ENCODE measurements around the gene SSTR5.

Gene SSTR5

DNA sequence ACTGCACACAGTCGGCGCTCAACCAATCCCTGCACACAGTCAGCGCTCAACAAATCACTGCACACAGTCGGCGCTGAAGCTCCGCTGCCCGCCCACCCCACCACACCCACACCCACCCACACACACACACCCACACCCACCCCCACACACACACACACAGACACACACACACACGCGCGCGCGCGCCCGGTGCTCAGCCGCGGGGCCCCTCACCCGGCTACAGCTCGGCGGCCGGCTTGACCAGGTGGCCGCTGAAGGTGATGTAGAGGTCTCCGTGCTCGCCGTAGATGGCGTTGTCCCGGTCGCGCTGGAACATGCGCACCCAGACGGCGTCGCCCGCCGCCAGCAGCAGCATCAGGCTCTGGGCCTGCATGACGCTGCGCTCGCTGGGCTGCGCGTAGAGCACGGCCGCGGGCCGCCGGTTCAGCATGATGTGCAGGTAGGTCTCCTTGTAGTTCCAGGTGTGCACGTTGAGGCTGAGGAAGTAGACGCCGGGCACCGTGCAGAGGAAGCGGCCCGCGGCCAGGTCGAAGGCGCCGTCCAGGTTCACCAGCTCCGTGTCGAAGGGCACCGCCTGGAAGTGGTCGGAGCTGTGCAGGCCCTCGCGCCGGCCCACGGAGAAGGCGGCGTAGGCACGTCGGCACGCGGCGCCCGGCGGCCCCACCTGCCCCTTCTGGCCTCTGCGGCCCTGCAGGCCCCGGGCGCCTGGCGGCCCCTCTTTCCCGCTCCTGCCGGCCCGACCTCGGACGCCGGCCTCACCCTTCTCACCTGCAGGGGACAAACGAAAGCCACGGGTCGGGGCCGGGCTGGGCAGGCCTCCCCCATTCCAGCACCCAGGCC is 21.0 kb downstream of the SSTR5 start:
- DNase-seq: no peak

DNA sequence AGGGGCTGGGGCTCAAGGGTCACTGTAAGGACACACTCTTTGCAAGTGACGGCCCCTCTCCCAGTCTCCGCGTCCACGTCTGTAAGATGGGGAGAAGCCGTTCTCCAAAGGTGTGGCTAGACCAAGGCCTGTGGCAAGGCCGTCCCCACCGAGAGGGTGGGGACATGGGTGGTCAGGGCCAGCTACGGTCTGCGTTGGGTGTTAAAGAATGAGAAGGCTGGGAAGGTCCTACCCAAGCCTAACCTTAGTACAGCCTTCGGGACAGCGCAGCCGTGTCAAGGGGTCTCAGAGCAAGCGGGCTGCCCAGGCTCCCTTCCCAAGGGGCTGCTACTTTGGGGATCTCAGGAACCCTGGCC is 21.6 kb downstream of the SSTR5 start:
- no peak for DNase-seq

DNA sequence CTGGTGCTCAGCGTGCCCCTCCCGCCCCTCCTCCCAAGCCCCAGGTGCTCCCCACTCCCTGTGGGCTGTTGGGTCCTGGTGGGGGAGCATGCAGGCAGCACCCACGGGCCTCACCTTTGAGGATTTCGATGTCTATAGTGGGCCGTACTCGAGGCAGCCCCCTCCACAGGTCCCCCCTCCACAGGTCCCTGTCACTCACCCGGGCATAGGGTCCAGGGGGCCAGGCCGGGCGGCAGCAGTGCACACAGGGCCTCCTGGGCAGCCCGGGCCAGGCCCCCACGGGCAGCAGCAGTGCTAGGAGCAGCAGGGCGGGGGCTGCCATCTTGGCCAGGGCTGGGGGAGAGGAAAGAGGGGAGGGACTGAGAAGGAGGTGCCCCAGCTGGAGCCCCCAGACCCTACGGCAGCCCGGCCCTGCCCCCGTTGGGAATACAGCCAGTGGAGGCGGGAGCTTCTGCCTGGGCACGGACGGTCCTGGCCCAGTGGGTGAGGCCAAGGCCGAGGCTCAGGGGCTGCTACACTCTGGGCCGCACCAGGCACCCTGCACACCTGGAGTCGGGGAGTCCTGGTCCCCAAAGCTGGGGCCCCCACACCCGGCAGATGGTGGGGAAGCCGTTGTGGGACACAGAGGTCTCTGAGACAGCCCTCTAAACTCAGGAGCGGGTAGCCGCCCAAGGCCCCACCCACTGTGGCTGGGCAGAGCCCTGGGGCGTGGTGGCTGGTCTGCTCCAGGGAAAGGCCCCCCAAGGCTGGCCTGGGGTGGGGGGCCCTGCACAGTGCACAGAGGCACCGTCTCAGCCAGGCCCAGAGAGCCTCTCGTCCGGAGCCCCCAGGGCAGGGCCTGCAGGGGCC is 22.3 kb downstream of the SSTR5 start:
- no peak for DNase-seq

DNA sequence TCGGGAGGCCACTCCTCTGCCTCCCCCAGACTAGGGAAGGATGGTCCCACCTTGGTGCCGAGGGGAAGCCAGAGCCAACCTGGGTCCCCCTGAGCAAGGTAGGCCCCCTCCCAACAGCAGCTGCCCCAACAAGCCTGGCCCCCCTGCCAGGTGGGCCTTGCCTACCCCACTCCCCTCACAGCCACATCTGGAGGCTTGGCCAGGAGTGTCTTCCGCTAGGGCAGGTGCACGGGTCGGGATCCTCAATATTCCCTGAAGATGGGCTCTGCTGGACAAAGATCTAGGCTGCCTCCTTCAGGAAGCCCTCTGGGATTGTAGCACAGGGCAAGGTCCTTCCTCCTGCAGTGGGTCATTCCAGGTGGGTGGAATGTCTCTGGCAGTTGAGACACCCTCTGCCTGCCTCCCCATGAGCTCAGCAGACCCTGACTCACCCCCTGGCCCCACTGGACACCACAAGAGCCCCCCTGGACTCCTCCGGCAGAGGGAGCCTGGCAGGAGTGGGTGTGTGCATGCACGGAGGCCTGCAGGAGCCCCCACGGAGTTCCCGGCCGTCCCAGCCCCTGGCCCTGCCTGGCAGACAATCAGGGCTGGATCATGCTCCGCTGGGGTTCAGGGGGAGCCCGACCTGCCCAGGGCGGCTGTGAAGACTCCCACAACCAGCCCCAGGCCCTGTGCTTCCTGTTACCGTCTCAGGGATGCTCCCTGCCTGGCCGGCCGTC is 23.1 kb downstream of the SSTR5 start:
- no peak for DNase-seq

DNA sequence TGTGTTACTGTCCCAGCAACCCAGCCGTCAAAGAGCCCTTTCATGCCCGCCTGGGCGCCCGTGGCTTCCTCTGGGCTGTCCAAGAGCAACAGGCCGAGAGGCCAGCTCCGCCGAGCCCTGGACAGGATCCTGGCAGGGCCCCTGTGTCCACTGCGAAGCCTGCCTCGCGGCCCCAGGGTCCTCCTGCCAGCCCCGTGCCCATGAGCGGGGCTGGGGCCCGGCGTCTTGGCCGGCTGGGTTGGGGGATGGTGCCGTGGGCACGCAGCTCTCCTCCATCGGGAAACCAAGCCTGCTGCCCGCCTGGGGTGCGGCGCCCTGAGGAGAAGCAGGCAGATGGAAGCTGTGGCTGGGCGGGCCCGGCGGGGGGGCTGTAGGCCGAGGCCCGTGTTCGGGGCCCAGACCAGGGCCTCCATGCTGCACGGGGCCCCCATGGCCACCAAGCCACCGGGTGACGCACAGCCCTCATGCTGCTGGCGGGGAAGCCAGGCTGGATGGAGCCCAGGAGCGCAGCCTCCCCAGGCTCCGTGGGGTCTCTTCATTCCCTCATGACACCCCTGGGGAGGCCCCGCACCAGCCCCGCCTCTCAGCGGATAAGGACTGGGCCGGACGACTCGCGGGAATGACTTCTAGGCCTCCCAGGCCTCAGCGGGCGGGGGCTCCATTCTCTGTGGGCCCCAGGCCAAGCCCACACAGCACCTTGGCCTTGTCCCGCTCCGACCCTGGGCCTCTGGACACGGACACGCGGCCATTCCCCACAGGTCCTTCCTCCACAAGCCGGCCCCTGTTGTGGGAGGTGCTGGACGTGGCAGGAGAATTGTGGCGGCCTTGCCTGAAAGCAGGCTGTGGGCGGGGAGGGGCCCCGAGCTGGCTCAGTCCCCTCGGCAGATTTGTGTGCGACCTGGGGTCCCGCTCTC is 23.9 kb downstream of the SSTR5 start, which contains the start of gene C1QTNF8:
Gene C1QTNF8 (minus strand): TSS at position 76 of the 914 bp plus-strand sequence. CDS start 1,322 bp downstream, outside the sequence.
- no peak for DNase-seq

DNA sequence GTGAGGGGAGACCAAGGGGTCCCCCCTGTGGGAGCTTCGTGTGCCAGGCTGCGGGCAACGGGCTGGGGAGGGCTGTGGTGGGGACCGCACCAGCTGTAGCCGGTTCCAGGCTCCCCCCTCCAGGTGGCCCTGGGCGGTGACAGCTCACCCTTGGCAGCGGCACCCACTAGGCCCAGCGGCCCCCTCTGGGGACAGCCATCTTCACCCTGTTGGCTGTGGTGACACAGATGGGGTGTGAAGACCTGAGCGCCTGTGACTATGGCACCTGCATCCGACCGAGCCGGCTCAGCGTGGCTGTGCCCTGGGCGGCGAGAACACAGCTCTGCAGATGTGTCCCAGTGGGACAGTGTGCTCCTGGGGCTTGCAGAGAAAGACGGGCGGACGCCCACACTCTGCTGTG is 24.6 kb downstream of the SSTR5 start:
- DNase-seq: no peak

DNA sequence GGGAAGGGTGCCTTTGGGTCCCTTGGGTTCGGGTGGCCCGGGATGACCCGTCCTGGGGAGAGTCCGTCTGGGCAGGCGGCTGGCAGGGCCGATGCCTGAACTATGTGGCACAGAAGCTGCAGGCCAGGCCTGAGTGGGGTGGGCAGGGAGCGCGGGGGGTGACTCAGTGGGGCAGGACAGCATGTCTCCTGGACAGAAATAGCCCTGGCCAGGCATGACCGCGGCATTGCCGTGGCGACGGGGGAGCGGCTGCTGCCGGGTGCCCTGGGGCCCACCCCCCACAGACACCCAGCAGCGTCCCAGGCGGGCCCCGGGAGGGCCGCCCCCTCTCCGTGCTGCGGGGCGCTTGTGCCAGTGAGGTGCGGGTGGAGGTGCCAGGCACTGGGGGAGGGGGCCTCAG is 25.3 kb downstream of the SSTR5 start:
- no peak for DNase-seq

DNA sequence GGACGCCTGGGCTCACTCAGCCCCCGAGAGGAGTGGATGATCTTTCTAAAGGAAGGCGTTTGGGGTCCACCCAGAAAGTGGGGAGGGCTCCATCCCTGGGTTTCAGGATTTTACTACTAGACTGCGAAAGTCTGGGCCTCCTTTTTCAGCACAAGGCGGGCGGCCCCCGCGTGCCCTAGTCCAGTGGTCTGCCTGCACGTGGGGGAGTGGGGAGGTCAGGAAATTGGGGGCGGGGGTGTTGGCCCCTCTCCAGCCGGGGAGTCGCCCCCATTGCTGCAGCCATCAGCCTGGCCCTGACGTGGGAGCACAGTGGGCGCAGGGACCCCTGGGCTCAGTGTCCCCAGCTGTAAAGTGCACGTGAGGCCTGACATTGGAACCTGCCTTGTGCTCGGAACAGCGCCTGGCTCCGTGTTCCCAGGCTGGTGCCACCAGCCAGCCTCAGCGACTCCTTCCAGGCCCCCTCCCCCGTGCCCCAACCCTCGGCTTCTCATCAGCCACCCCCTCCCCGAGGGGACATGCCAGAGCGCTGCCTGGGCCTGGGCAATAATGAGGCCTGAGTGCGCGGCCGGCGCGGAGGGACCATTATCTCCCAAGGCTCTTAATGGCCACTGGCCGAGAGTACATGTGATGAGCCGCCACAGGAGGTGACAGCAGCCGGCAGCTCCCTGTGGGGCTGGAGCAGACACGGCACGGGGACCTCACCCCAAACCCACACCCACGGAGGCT is 25.9 kb downstream of the SSTR5 start:
- DNase-seq: no peak

DNA sequence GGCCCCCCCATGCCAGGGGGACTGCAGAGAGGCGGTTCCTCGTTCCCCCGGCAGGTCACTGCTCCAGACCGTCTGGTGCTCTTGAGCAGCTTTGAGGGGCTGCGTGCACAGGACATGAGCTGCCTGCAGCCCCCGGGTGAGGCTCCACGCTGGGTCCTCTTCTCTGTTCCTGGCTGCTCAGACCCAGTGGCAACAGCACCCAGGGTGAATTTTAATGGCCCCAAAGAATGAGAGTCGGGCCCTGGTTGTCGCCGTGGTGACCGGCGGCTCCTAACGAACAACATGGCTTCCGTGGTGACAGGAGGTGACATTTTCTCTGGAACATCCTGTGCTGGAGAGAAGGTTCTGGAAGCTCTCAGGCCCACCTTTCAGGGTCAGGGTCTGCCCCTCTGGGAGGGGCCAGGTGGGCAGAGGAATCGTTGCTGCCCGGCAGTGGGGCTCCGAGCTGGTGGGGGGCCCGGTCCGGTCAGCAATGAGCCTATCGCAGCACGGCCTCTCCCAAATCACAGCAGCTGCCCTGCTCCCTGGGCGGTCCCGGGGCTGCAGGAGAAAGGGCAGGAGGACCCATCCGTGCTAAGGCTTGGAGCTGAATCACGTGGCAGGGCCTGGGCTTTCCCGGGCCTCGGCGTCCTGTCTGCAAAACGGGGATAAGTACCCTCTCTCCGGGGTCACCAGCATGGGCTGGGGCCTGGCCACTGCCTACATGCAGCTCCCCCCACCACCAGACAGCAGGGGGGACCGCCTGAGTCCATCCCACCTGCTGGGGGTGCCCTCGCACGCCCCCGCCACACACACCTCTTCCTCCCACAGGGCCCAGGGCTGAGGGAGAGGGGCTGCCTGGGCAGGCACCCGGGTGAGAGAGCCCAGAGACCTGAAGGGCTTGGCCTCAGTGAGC is 26.9 kb downstream of the SSTR5 start:
- no peak for DNase-seq

DNA sequence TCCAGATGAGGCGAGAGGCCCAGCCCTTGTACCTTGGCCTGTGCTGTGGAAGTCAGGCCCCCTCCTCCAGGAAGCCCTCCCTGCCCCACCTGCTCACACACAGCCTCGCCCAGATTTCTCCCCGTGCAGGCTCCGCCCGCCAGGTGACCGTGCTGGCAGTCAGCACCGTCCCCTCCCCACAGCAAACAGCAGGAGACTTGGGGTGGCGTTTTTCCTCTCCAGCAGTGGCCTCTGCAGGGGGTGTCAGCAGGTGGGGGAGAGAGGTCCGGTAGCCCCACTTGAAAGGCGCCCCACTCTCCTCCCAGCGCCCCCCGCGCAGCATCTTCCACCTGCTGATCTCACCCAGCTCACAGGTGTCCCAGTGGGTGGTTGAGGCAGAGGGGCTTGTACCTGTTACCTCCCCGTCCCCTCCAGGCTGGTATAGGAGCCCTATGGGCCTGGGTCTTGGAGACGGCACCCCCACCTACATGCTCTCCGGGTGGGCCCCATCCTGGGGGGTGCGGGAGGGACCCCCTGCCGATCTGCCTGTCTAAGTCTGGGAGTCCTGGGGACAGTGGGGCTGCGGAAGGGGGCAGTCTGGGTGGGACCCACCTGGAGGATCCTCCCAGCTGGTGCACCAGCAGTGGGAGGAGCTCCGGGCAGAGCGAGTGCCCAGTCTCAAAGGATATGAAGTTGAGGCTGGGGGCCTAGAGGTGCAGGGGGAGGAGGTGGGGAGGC is 27.7 kb downstream of the SSTR5 start:
- no peak for DNase-seq

DNA sequence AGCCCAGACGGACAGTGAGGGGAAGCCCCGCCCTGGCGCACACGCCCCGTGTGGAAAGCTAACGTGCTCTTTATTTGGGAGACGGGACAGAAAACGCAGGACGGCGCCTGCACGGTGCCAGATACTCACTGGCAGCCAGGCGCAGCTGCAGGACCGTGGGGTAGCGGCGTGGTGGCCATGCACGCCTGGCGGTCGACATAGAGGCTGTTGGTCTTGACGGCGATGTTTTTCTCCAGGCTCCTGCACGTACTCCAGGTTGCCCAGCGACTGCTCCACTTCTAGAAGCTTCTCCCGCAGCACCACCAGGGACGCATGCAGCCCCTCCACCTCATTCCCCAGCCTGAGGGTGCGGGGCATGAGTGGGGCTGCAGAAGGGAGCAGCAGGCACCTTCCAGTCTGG is 28.6 kb downstream of the SSTR5 start:
- DNase-seq: no peak

DNA sequence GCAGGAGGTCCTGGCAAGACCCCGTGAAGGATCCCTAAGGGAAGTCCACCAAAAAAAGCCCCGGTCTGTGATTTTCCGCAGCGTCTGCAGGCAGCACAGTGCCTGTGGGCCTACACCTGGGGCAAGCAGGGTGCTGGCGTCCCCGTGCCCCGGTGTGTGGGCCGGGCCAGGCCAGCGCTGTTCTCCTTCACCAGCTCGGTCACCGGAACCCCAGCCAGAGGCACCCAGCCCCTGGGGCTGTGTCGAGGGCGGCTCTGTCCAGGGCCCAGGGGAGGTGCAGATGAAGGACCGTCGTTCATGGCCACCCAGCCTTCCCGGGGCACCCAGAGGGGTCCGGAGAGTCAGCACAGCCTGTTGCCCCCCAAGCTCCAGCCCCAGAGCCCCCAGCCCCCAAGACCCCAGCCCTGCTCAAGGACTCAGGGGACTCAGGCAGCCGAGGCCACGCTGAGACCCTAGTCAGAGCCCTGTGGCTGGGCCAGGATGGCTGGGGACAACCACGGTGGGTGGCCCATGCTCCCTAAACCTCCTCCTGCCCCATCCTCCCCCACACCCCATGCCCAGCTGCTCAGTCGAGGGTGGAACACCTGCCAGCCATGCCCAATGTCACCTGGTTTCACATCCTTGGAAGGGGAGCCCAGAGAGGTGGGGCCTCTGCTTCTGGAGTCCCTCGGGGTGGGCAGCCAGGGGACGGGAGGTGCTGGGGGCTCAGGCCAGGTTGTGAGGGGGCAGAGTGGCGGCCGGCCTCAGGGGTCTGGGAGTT is 29.2 kb downstream of the SSTR5 start:
- no peak for DNase-seq

DNA sequence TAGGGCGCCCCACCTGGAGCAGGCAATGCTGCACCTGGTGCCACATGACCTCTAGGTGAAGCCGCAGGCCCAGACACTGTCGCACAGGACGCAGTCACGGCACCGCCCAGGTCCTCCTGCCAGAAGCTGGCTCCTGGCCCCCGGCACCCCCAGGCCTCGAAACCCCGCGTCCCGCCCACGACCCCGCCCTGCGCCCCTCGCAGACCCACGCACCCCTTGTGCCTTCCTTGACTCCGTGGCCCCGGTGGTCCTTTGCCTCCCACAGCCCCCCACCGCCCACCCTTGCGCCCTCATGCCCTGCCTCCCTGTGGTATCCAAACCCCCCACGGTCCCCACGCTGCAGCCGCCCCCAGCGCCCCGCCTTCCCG is 29.8 kb downstream of the SSTR5 start:
- no peak for DNase-seq

DNA sequence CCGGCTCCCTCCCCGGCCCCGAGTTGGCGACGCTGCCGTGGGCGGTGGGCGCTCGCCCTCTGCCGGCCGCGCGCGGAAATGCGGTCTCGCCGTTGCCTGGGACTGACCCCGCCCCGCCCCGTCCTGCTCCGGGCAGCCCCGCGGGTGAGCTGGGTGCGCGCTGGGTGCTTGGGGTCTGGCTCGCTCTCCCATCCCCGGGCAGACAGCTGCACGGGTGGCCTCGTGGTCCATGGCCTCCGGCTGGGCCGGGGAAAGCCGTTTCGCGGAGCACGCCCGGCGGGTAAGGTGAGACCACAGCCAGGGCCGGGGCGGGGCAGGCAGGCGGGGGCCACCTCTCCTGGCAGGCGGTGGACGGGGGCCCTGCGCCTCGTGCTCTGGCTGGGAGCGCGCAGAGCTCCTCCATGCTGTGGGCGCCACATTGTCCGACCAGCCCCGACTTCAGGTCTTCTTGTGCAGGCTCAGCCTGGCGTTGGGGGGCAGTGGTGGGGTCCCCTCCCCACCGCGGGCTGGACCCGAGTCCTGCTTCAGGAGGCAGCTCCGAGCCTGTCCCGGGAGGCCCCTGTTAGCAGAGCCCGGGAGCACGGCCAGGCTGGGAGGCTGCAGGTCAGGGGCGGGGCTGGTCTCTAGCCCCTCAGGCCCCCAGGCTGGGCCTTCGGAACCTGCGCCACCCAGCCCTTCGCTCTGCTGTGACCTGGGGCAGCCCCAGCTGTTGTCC is 30.5 kb downstream of the SSTR5 start:
- peak; percentile 54 for DNase-seq

DNA sequence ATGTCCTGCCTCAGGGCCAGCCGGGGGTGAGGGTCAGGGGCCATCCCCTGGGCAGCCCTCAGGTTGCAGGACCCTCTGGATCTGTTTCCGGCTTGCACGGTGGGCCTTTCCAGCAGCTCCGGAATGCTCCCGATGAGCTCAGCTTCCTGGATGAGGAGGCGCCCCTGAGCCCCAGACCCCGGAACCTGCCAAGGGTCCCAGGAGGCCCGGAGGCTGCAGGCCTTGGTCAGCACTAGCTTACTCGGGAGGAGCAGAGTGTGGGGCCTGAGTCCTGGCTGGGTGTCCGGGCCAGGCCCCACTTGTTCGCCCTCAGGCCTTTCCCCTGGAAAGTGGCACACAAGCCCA is 31.1 kb downstream of the SSTR5 start:
- DNase-seq: no peak

DNA sequence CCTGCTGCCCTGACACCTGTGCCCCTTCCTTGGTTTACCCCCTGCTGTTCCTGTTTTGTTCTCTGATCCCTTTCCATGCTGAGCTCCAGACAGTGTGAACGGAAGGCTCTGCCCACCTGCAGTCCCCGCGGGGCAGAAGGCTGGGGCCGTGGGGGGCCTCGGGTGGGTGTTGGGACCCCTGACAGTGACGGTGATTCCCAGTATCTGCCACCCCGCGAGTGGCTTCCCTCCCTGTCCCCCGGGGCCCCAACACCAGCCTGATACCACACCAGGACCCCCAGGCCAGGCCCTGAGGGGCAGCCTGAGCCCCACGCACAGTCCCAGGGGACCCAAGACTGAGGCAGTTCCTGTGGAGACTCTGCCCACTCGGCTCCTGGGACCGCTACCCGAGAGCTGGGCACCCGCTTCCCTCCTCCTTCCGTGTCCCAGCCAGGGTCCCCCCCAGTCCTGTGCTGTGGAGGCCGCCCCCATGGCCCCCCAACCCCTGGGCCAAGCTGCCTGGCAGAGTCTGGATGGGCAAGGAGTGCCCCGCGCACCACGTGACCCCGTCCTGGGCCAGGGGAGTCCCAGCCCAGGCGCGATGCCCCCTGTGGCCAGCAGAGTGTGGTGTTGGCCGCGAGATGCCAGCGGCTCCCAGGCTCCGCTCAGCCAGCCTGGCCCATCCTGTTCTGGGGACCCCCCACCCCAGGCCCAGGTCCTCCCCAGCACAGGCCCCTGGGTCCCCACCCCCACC is 33.5 kb downstream of the SSTR5 start:
- DNase-seq: peak; percentile 24

DNA sequence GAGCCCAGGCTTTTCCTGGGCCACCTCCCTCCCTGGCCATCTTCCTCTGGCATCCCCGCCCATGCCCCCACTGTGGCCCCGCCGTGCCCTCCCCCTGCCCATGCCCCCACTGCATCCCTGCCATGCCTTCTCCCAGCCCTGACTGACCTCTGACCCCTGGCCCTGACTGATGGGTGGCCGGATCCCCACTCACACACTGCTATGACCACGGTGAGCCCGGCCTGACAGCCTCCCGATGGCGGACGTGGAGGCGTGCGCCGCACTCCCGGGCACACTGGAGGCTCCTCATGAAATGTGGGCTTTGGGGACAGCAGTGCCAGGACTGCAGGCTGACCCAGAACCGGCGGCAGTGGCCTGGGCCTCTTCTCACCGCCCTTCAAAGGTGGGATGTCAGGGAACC is 34.1 kb downstream of the SSTR5 start:
- DNase-seq: no peak

DNA sequence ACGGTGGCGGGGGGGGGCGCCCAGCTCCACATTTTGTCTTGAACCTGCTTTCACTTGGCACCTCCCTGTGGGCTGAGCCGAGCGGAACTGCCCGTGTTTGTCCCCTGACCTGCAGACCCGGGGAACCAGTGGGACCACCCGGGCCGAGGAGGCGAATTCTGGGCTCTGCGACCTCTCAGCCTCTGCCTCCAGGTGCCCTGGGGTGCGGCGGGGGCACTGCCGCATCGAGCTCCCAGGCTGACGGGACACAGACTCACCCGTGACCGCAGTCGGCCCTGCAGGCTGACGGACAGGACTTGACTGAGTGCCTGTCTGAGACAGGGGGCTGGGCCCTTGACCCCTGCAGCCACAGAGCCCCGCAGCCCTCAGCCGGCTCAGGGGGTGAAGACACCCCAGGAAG is 34.6 kb downstream of the SSTR5 start:
- DNase-seq: no peak
